ENCODE results near the gene ZNF253. TPM values are rescaled to one million over a fixed set of nuclear protein-coding genes. Genes with fewer than 3 reads are reported as not detected.

ZNF253 gene
- total and polyA plus RNA-seq, 9 of the 15 experiments (the other 6 are each of a cell fraction or from before 2014, with no cell fraction given) = 4.0 to 14.4 (median 7.5) TPM

DNA sequence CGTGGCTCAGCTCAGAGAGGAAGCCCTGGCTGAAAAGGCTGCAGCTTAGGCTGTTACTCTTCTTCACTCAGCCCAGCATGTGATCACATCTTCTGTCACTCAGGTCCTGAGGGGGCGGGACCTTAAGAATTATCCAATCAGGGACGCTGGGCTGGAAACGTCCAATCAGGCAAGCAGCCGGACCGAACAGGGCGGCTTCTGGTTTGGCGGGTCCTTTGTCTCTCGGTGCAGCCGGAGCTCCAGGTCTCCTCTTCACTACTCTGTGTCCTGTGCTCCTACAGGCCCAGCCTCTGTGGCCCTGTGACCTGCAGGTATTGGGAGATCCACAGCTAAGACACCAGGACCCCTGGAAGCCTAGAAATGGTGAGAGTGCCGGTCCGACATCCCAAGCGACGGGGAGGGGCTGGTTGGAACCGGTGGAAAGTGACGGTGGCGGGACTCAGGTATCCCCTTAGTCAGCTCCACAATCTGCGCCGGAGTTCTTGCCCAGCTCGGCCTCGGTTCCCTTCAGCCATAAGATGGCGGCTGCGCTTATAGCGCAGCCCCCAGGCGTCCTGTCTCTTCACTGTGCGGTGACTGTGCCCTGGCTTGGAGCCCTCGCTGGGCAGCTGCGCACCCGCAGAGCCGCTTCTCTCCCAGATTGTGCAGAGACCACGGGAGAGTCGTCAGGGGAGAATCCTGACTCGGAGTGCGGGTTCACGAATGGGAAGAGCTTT, 35.2 kb downstream of the ZNF253 start, which contains the start of gene ZNF93 (continued):
- TF ChIP-seq CREBBP (IDR thresholded peaks at IDR 0.05; ENCODE audit: low read depth, low read length) (no peak), E2F3 (CRISPR knock-in tag; IDR thresholded peaks at IDR 0.05) (peak; percentile 33; the same call in 1 of the 2 replicates), PRPF4 (IDR thresholded peaks at IDR 0.05; ENCODE audit: insufficient read depth, low read depth, low read length, poor library complexity, severe bottlenecking) (no peak), ZNF174 (CRISPR knock-in tag; IDR thresholded peaks at IDR 0.05) (no peak), SAP30 (IDR thresholded peaks at IDR 0.05; ENCODE audit: borderline replicate concordance, insufficient read depth, low read depth, low read length, poor library complexity, severe bottlenecking) (peak; percentile 17), TAL1 (IDR thresholded peaks at IDR 0.05) (no peak), MAFF (IDR thresholded peaks at IDR 0.05; ENCODE audit: low read length) (no peak), NONO (IDR thresholded peaks at IDR 0.05; ENCODE audit: low read depth in 2 of 2, low read length in 1 of 2) (peak in 1 of 2 experiments; percentile 68; a peak in 2 of 4 replicates), KDM5B (IDR thresholded peaks at IDR 0.05; ENCODE audit: insufficient replicate concordance, low read depth, low read length) (peak; percentile 83), NFYB (IDR thresholded peaks at IDR 0.05; ENCODE audit: extremely low read depth, insufficient read length) (peak; percentile 95), ZNF12 (CRISPR knock-in tag; IDR thresholded peaks at IDR 0.05) (no peak), CREB1 (IDR thresholded peaks at IDR 0.05) (no peak), CREB1 (CRISPR knock-in tag; IDR thresholded peaks at IDR 0.05) (peak; percentile 23; the same call in 1 of the 2 replicates), NCOA4 (IDR thresholded peaks at IDR 0.05; ENCODE audit: partially characterized antibody) (no peak), MYC (IDR thresholded peaks at IDR 0.05; ENCODE audit: low read depth, low read length) (0 out of 2 replicates have a peak, but pooled peaks have one; percentile 28), MYC (CRISPR knock-in tag; IDR thresholded peaks at IDR 0.05; ENCODE audit: borderline replicate concordance, low read depth) (no peak)
- TF ChIP-seq, protein P1, sequence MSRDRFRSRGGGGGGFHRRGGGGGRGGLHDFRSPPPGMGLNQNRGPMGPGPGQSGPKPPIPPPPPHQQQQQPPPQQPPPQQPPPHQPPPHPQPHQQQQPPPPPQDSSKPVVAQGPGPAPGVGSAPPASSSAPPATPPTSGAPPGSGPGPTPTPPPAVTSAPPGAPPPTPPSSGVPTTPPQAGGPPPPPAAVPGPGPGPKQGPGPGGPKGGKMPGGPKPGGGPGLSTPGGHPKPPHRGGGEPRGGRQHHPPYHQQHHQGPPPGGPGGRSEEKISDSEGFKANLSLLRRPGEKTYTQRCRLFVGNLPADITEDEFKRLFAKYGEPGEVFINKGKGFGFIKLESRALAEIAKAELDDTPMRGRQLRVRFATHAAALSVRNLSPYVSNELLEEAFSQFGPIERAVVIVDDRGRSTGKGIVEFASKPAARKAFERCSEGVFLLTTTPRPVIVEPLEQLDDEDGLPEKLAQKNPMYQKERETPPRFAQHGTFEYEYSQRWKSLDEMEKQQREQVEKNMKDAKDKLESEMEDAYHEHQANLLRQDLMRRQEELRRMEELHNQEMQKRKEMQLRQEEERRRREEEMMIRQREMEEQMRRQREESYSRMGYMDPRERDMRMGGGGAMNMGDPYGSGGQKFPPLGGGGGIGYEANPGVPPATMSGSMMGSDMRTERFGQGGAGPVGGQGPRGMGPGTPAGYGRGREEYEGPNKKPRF (IDR thresholded peaks at IDR 0.05; ENCODE audit: low read depth, low read length) = no peak
- TF ChIP-seq, protein P2, sequence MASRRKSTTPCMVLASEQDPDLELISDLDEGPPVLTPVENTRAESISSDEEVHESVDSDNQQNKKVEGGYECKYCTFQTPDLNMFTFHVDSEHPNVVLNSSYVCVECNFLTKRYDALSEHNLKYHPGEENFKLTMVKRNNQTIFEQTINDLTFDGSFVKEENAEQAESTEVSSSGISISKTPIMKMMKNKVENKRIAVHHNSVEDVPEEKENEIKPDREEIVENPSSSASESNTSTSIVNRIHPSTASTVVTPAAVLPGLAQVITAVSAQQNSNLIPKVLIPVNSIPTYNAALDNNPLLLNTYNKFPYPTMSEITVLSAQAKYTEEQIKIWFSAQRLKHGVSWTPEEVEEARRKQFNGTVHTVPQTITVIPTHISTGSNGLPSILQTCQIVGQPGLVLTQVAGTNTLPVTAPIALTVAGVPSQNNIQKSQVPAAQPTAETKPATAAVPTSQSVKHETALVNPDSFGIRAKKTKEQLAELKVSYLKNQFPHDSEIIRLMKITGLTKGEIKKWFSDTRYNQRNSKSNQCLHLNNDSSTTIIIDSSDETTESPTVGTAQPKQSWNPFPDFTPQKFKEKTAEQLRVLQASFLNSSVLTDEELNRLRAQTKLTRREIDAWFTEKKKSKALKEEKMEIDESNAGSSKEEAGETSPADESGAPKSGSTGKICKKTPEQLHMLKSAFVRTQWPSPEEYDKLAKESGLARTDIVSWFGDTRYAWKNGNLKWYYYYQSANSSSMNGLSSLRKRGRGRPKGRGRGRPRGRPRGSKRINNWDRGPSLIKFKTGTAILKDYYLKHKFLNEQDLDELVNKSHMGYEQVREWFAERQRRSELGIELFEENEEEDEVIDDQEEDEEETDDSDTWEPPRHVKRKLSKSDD (conservative IDR thresholded peaks at IDR 0.05; ENCODE audit: low read length) = no peak
- TF ChIP-seq, protein P3, sequence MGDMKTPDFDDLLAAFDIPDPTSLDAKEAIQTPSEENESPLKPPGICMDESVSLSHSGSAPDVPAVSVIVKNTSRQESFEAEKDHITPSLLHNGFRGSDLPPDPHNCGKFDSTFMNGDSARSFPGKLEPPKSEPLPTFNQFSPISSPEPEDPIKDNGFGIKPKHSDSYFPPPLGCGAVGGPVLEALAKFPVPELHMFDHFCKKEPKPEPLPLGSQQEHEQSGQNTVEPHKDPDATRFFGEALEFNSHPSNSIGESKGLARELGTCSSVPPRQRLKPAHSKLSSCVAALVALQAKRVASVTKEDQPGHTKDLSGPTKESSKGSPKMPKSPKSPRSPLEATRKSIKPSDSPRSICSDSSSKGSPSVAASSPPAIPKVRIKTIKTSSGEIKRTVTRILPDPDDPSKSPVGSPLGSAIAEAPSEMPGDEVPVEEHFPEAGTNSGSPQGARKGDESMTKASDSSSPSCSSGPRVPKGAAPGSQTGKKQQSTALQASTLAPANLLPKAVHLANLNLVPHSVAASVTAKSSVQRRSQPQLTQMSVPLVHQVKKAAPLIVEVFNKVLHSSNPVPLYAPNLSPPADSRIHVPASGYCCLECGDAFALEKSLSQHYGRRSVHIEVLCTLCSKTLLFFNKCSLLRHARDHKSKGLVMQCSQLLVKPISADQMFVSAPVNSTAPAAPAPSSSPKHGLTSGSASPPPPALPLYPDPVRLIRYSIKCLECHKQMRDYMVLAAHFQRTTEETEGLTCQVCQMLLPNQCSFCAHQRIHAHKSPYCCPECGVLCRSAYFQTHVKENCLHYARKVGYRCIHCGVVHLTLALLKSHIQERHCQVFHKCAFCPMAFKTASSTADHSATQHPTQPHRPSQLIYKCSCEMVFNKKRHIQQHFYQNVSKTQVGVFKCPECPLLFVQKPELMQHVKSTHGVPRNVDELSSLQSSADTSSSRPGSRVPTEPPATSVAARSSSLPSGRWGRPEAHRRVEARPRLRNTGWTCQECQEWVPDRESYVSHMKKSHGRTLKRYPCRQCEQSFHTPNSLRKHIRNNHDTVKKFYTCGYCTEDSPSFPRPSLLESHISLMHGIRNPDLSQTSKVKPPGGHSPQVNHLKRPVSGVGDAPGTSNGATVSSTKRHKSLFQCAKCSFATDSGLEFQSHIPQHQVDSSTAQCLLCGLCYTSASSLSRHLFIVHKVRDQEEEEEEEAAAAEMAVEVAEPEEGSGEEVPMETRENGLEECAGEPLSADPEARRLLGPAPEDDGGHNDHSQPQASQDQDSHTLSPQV (IDR thresholded peaks at IDR 0.05) = no peak

Data from K562 (cell line).